ENCODE data around the gene FARP2.
"Not testable (repeated sequence)": the region's sequence is repeated elsewhere in the genome, so short reads cannot be mapped to it uniquely, and the experiment has no call there.

FARP2 gene

GRCh38 chr2:241413501-241413900 lies 57.4 kb downstream of the FARP2 start:
- DNase-seq (ENCODE audit: low spot score): not testable (repeated sequence)

GRCh38 chr2:241413929-241414580 lies 58.0 kb downstream of the FARP2 start:
- no peak for DNase-seq (ENCODE audit: low spot score)

- DNase-seq (ENCODE audit: low spot score): no peak
Observed at GRCh38 chr2:241415196-241415595, 59.1 kb downstream of the FARP2 start.

- DNase-seq (ENCODE audit: low spot score): no peak
Observed at GRCh38 chr2:241417626-241418025, 61.5 kb downstream of the FARP2 start.

GRCh38 chr2:241421330-241421729 lies 65.2 kb downstream of the FARP2 start:
- DNase-seq (ENCODE audit: low spot score): no peak

GRCh38 chr2:241421942-241422341 lies 65.9 kb downstream of the FARP2 start:
- DNase-seq (ENCODE audit: low spot score): not testable (repeated sequence)

GRCh38 chr2:241422350-241422749 lies 66.3 kb downstream of the FARP2 start:
- no peak for DNase-seq (ENCODE audit: low spot score)

- not testable (repeated sequence) for DNase-seq (ENCODE audit: low spot score)
Observed at GRCh38 chr2:241423489-241423888, 67.4 kb downstream of the FARP2 start.

- no peak for DNase-seq (ENCODE audit: low spot score)
Observed at GRCh38 chr2:241425368-241425767, 69.3 kb downstream of the FARP2 start.

- no peak for DNase-seq (ENCODE audit: low spot score)
Observed at GRCh38 chr2:241430178-241430577, 74.1 kb downstream of the FARP2 start.

- no peak for DNase-seq (ENCODE audit: low spot score)
Observed at GRCh38 chr2:241432824-241433448, 76.9 kb downstream of the FARP2 start.

GRCh38 chr2:241437179-241437578 lies 81.1 kb downstream of the FARP2 start:
- DNase-seq (ENCODE audit: low spot score): no peak

- no peak for DNase-seq (ENCODE audit: low spot score)
Observed at GRCh38 chr2:241441492-241441891, 85.4 kb downstream of the FARP2 start.

- DNase-seq (ENCODE audit: low spot score): no peak
Observed at GRCh38 chr2:241443486-241444223, 87.6 kb downstream of the FARP2 start.

- DNase-seq (ENCODE audit: low spot score): no peak
Observed at GRCh38 chr2:241445426-241445825, 89.3 kb downstream of the FARP2 start.

- not testable (repeated sequence) for DNase-seq (ENCODE audit: low spot score)
Observed at GRCh38 chr2:241450092-241450491, 94.0 kb downstream of the FARP2 start.

GRCh38 chr2:241451840-241452506 lies 95.9 kb downstream of the FARP2 start:
- no peak for DNase-seq (ENCODE audit: low spot score)

GRCh38 chr2:241453919-241454318 lies 97.8 kb downstream of the FARP2 start:
- not testable (repeated sequence) for DNase-seq (ENCODE audit: low spot score)

GRCh38 chr2:241454837-241455485 lies 98.9 kb downstream of the FARP2 start:
- DNase-seq (ENCODE audit: low spot score): no peak

GRCh38 chr2:241456546-241456945 lies 100.5 kb downstream of the FARP2 start:
- DNase-seq (ENCODE audit: low spot score): no peak

GRCh38 chr2:241458687-241459086 lies 102.6 kb downstream of the FARP2 start:
- DNase-seq (ENCODE audit: low spot score): no peak

GRCh38 chr2:241459520-241459919 lies 103.4 kb downstream of the FARP2 start:
- no peak for DNase-seq (ENCODE audit: low spot score)

All from HuH-7.5 (cell line).